ENCODE results near the gene TMPRSS13. TPM values are rescaled to one million over a fixed set of nuclear protein-coding genes. Genes with fewer than 3 reads are reported as not detected.
"Not testable (repeated sequence)": the region's sequence is repeated elsewhere in the genome, so short reads cannot be mapped to it uniquely, and the experiment has no call there.

Gene TMPRSS13
- total and polyA plus RNA-seq, 10 donors, result 0.95 to 2.2 (median 1.6) TPM

- TF ChIP-seq POLR2A (IDR thresholded peaks at IDR 0.05) (no peak), CTCF (IDR thresholded peaks at IDR 0.05 in 8 of 11, conservative IDR thresholded peaks at IDR 0.05 in 3 of 11) (no peak), POLR2AphosphoS5 (IDR thresholded peaks at IDR 0.05) (no peak)
- Histone ChIP-seq H3K4me1 (peaks cover 42 to 94% (median 70%) of the 10 kb centered on the region in 6 donors), H3K27me3 (replicated peaks in 1 of 7) (no peaks in the 10 kb centered on the region), H3K4me3 (no peak overlapping the region), H3K9me3 (no peaks in the 10 kb centered on the region), H3K27ac (peak overlapping the region in 3 of 8 donors; percentile 73 to 85 (median 74)), H3K36me3 (no peaks in the 10 kb centered on the region)
- intact Hi-C loops (cut with DNase I; ENCODE audit: low total_unique reads), result loop anchor here (5.0 kb wide), 1 partner anchor 142 kb away; no protein-coding TSS in a partner anchor
- 65 to 82% (median 70%) methylated on average over 6 of the region's 6 CpGs for WGBS, 5 donors
- no peak for DNase-seq
Observed at GRCh38 chr11:117949062-117949461, 19.9 kb upstream of the TMPRSS13 start.

- peak; percentile 38 for DNase-seq
- not testable (repeated sequence) for H3K36me3 ChIP-seq; H3K9me3 ChIP-seq; H3K4me3 ChIP-seq; H3K27ac ChIP-seq; H3K27me3 ChIP-seq (replicated peaks in 1 of 7)
- peaks cover 42 to 88% (median 68%) of the 10 kb centered on the region in 6 donors for H3K4me1 ChIP-seq
- intact Hi-C loops (cut with DNase I; ENCODE audit: low total_unique reads), result loop anchor here (5.0 kb wide), 1 partner anchor 141 kb away; no protein-coding TSS in a partner anchor
- 91 to 95% (median 93%) methylated on average over 11 of the region's 11 CpGs for WGBS, 5 donors
Observed at GRCh38 chr11:117948466-117948865, 19.3 kb upstream of the TMPRSS13 start.

GRCh38 chr11:117947751-117948150 lies 18.5 kb upstream of the TMPRSS13 start:
- intact Hi-C loops (cut with DNase I; ENCODE audit: low total_unique reads), result loop anchor here (5.0 kb wide), 1 partner anchor 140 kb away; no protein-coding TSS in a partner anchor
- not testable (repeated sequence) for H3K4me3 ChIP-seq; H3K27me3 ChIP-seq (replicated peaks in 1 of 7); H3K36me3 ChIP-seq; H3K27ac ChIP-seq; H3K9me3 ChIP-seq
- WGBS, 5 donors, result 77 to 91% (median 87%) methylated on average over 10 of the region's 10 CpGs
- DNase-seq, result peak; percentile 51
- H3K4me1 ChIP-seq, result peaks cover 36 to 81% (median 61%) of the 10 kb centered on the region in 6 donors

- H3K36me3 ChIP-seq, result no peaks in the 10 kb centered on the region
- intact Hi-C loops (cut with DNase I; ENCODE audit: low total_unique reads), result loop anchor here (5.0 kb wide), 1 partner anchor 140 kb away; no protein-coding TSS in a partner anchor
- 47 to 57% (median 48%) methylated on average over 6 to 7 of the region's 7 CpGs for WGBS, 5 donors
- no peaks in the 10 kb centered on the region for H3K27me3 ChIP-seq (replicated peaks in 1 of 7)
- DNase-seq, result peak; percentile 95
- peaks cover 28 to 74% (median 53%) of the 10 kb centered on the region in 6 donors for H3K4me1 ChIP-seq
- H3K9me3 ChIP-seq, result peaks cover 0 to 5% (median 0%) of the 10 kb centered on the region in 8 donors
- no peak overlapping the region for H3K4me3 ChIP-seq
- no peak overlapping the region for H3K27ac ChIP-seq
- peak; percentile 95 to 98 (median 97) for TF ChIP-seq CTCF (IDR thresholded peaks at IDR 0.05 in 8 of 11, conservative IDR thresholded peaks at IDR 0.05 in 3 of 11)
- no peak for TF ChIP-seq POLR2A (IDR thresholded peaks at IDR 0.05)
- peak in 2 of 3 donors; percentile 42 to 49 for TF ChIP-seq POLR2AphosphoS5 (IDR thresholded peaks at IDR 0.05)
Observed at GRCh38 chr11:117946842-117947526, 17.8 kb upstream of the TMPRSS13 start.

GRCh38 chr11:117946156-117946841 lies 17.1 kb upstream of the TMPRSS13 start:
- TF ChIP-seq POLR2AphosphoS5 (IDR thresholded peaks at IDR 0.05) (no peak), CTCF (IDR thresholded peaks at IDR 0.05 in 8 of 11, conservative IDR thresholded peaks at IDR 0.05 in 3 of 11) (no peak), POLR2A (IDR thresholded peaks at IDR 0.05) (no peak)
- H3K36me3 ChIP-seq, result no peaks in the 10 kb centered on the region
- peaks cover 0 to 5% (median 0%) of the 10 kb centered on the region in 8 donors for H3K9me3 ChIP-seq
- intact Hi-C loops (cut with DNase I; ENCODE audit: low total_unique reads), result loop anchor here (5.0 kb wide), 1 partner anchor 139 kb away; no protein-coding TSS in a partner anchor
- no peaks in the 10 kb centered on the region for H3K27me3 ChIP-seq (replicated peaks in 1 of 7)
- peaks cover 21 to 67% (median 46%) of the 10 kb centered on the region in 6 donors for H3K4me1 ChIP-seq
- H3K4me3 ChIP-seq, result no peak overlapping the region
- 72 to 86% (median 74%) methylated on average over 5 of the region's 5 CpGs for WGBS, 5 donors
- DNase-seq, result no peak
- H3K27ac ChIP-seq, result peak overlapping the region in 1 of 8 donors; percentile 17

All from spleen (tissue), 11 donors.